K562 (cell line): ENCODE results near the gene TPGS2. TPM values are rescaled to one million over a fixed set of nuclear protein-coding genes. Genes with fewer than 3 reads are reported as not detected.

Experiments
- ATAC-seq: fragments of 200-7000 bp; cut with Tn5 transposase; 3 replicates; pipeline ENCODE4 v1.9.1; 2020; ENCODE audit warnings: moderate library complexity
- BruUV-seq: library from RNA; stranded (reverse); fragments of 400-500 nt; replicated peaks from 2 replicates; lab custom pipeline; 2021; lab: Mats Ljungman, UMichigan
- CTCF ChIA-PET: fragments of 300-600 bp; formaldehyde crosslinking; extraction: SDS; loops from one replicate; lab custom pipeline; 2021; ENCODE audit warnings: low intra/inter-chr PET ratio; lab: Yijun Ruan, JAX
- POLR2A ChIA-PET: fragments of 300-600, 350-650 bp; sonication (Branson Sonifier 250); formaldehyde crosslinking; extraction: SDS; loops from one replicate; lab custom pipeline; 2021; ENCODE audit warnings: antibody characterized with exemption, inconsistent platforms; lab: Yijun Ruan, JAX
- DNase-seq, 4 experiments: peaks; one replicate each; pipeline versions ENCODE4 v3.0.0 to v3.0.0-alpha.2; 2011 to 2018; ENCODE audit warnings: low spot score in 3 of 4, mixed read lengths in 3 of 4; ENCODE audit errors: extremely low read depth in 1 of 4
- FAIRE-seq: peaks from 2 replicates; lab custom pipeline; 2011; peaks lifted over from hg19 to GRCh38; lab: Jason Lieb, UNC
- H2AFZ ChIP-seq: 2 replicates; pipeline ENCODE4 v1.6.0; 2011; ENCODE audit warnings: low read depth, low read length, control low read depth, inconsistent platforms
- H3K27ac ChIP-seq: fragments of 200-600 bp; 3 replicates; pipeline ENCODE4 v1.8.0; 2011; ENCODE audit warnings: low read depth, mild to moderate bottlenecking, control low read depth, inconsistent platforms, low read length, moderate library complexity, mixed read lengths; ENCODE audit errors: extremely low read depth
- H3K27me3 ChIP-seq, 2 experiments: fragments of 300-600 bp in 1 of 2; 2 replicates in 1 of 2; 3 replicates in 1 of 2; pipeline versions ENCODE4 v1.6.0 to v1.8.0; 2011; ENCODE audit warnings: inconsistent platforms in 2 of 2, low read length in 2 of 2, mild to moderate bottlenecking in 1 of 2, mixed read lengths in 1 of 2, moderate library complexity in 1 of 2; ENCODE audit not compliant: control insufficient read depth in 2 of 2, insufficient read depth in 2 of 2
- H3K36me3 ChIP-seq: fragments of 300-600 bp; 3 replicates; pipeline ENCODE4 v1.8.0; 2011; ENCODE audit warnings: mild to moderate bottlenecking, low read length, inconsistent platforms; ENCODE audit not compliant: control insufficient read depth, insufficient read depth
- H3K4me1 ChIP-seq, 2 experiments: fragments of 200-600 bp in 1 of 2; replicated peaks in 1 of 2; 2 replicates in 1 of 2; 3 replicates in 1 of 2; pipeline versions ENCODE4 v1.5.1 to v1.8.0; 2011; ENCODE audit warnings: inconsistent platforms in 2 of 2, low read length in 2 of 2, mild to moderate bottlenecking in 1 of 2, mixed read lengths in 1 of 2, moderate library complexity in 1 of 2; ENCODE audit not compliant: control insufficient read depth in 2 of 2, insufficient read depth in 2 of 2
- H3K4me2 ChIP-seq: 2 replicates; pipeline ENCODE4 v1.6.1; 2011; ENCODE audit warnings: low read length, control low read depth, inconsistent platforms, mixed read lengths; ENCODE audit not compliant: insufficient read depth
- H3K4me3 ChIP-seq: fragments of 200-600 bp; sonication (generic), shearing (Covaris generic); 2 replicates; pipeline ENCODE4 v1.5.1; 2016; ENCODE audit warnings: control low read depth, inconsistent platforms
- H3K79me2 ChIP-seq: fragments of 200-600 bp; 3 replicates; pipeline ENCODE4 v1.8.0; 2011; ENCODE audit warnings: low read length, inconsistent platforms; ENCODE audit not compliant: control insufficient read depth, insufficient read depth
- H3K9ac ChIP-seq, 2 experiments: 2 replicates each; pipeline versions ENCODE4 v1.6.0 to v1.6.1; 2011; ENCODE audit warnings: low read depth in 2 of 2, low read length in 2 of 2, control low read depth in 1 of 2, inconsistent platforms in 1 of 2, mild to moderate bottlenecking in 1 of 2, mixed read lengths in 1 of 2; ENCODE audit not compliant: insufficient read depth in 1 of 2
- H3K9me1 ChIP-seq: one replicate; pipeline ENCODE4 v1.6.0; 2011; ENCODE audit warnings: inconsistent platforms, mild to moderate bottlenecking, low read length, moderate library complexity; ENCODE audit not compliant: control insufficient read depth, insufficient read depth
- H3K9me3 ChIP-seq: replicated peaks from 2 replicates; pipeline ENCODE4 v1.5.1; 2011; ENCODE audit warnings: low read depth, low read length, inconsistent platforms; ENCODE audit not compliant: control insufficient read depth, insufficient read depth
- H4K20me1 ChIP-seq: replicated peaks from 2 replicates; pipeline ENCODE4 v1.6.1; 2011; ENCODE audit warnings: low read length, inconsistent platforms, mixed read lengths; ENCODE audit not compliant: control insufficient read depth, insufficient read depth
- GATAD2A ChIP-seq: fragments of 450-650 bp; IDR thresholded peaks from 2 replicates; pipeline ENCODE4 v1.6.1; 2017
- KDM5B ChIP-seq: fragments of 200-600 bp; sonication (generic); IDR thresholded peaks from 2 replicates; pipeline ENCODE4 v1.6.1; 2012; ENCODE audit warnings: low read depth, mild to moderate bottlenecking, moderate library complexity, low read length, control low read depth, inconsistent platforms; ENCODE audit not compliant: insufficient replicate concordance
- MAFG ChIP-seq: fragments of 450-650 bp; conservative IDR thresholded peaks from 2 replicates; pipeline ENCODE4 v1.6.1; 2016; ENCODE audit warnings: missing genetic modification characterization, missing compliant biosample characterization
- NCOA2 ChIP-seq, 2 experiments: fragments of 450-650 bp; IDR thresholded peaks; 2 replicates each; pipeline ENCODE4 v1.6.1; 2018; ENCODE audit warnings: mild to moderate bottlenecking in 2 of 2, moderate library complexity in 1 of 2; ENCODE audit not compliant: partially characterized antibody in 2 of 2
- NRF1 ChIP-seq, 2 experiments: fragments of 450-650 bp; IDR thresholded peaks in 1 of 2; conservative IDR thresholded peaks in 1 of 2; 2 replicates each; pipeline ENCODE4 v1.6.1; 2014; ENCODE audit warnings: mild to moderate bottlenecking in 2 of 2
- TSHZ1 ChIP-seq: fragments of 250-450 bp; sonication (Bioruptor Pico); IDR thresholded peaks from 2 replicates; pipeline ENCODE4 v1.4.0; 2020; ENCODE audit warnings: mild to moderate bottlenecking, moderate library complexity
- ZNF316 ChIP-seq: fragments of 450-650 bp; IDR thresholded peaks from 2 replicates; pipeline ENCODE4 v1.6.1; 2016
- WGBS: fragments of 100-300 bp; shearing (Covaris generic); methylation state at CpG from one replicate; pipeline ENCODE4 v1.1.6; 2016; ENCODE audit warnings: low coverage, mixed read lengths; ENCODE audit not compliant: insufficient coverage; ENCODE audit errors: missing lambda C conversion rate; 5-methylcytosine and 5-hydroxymethylcytosine counted together
- in situ Hi-C: fragments of 300-500 bp; cut with MboI; formaldehyde crosslinking; loops from 4 replicates; pipeline ENCODE4 v1.15.0; 2018; ENCODE audit warnings: inconsistent platforms, mixed read lengths
- intact Hi-C: fragments of 100-400 bp; cut with micrococcal nuclease; formaldehyde crosslinking; loops from 2 replicates; pipeline ENCODE4 v1.14.2; 2022
- polyA plus RNA-seq, 8 experiments: library from polyadenylated mRNA; depleted of rRNA in 4 of 8; stranded (reverse) in 5 of 8; unstranded in 3 of 8; fragments of >200 nt; fragmentation: Nextera tagmentation in 2 of 8; fragmentation: Illumina TruSeq in 1 of 8; extraction: Ambion mirVana in 2 of 8; extraction: Trizol in 1 of 8; gene quantifications; 2 replicates each; pipeline versions ENCODE4 v1.2.1 to v1.2.3, GENCODE V29; 2011 to 2014; ENCODE audit warnings: inconsistent platforms in 1 of 8, missing spikeins in 1 of 8
- total RNA-seq, 7 experiments: library from RNA; depleted of rRNA in 6 of 7; stranded (reverse); fragments of >200 nt in 6 of 7; fragmentation: Illumina TruSeq in 2 of 7; extraction: Trizol in 2 of 7; gene quantifications; 2 replicates each; pipeline versions ENCODE4 v1.2.1 to v1.2.3, GENCODE V29; 2011 to 2021; ENCODE audit warnings: low replicate concordance in 1 of 7
- TF ChIP-seq, protein P1 (sequence below): fragments of 450-650 bp; formaldehyde crosslinking; IDR thresholded peaks from 2 replicates; pipeline ENCODE4 v1.4.0; 2020; ENCODE audit warnings: mild to moderate bottlenecking, moderate library complexity

The TPGS2 gene
- total and polyA plus RNA-seq, 9 of the 15 experiments (the other 6 are each of a cell fraction or from before 2014, with no cell fraction given), result 94.2 to 449 (median 134) TPM

GRCh38 chr18:36772241-36772723 lies 56.5 kb downstream of the TPGS2 start:
- ChIA-PET CTCF (no interaction called here), POLR2A (interaction anchor here (1.1 kb wide), 1 partner anchor 27 kb away, joined by 3 read pairs; no protein-coding TSS in a partner anchor)
- H3K27ac ChIP-seq, result no peak overlapping the region
- no peaks in the 10 kb centered on the region for H3K4me1 ChIP-seq
- no peaks in the 10 kb centered on the region for H3K36me3 ChIP-seq
- no peak overlapping the region for H3K4me2 ChIP-seq
- no peak for FAIRE-seq
- H4K20me1 ChIP-seq, result no peaks in the 10 kb centered on the region
- no peaks in the 10 kb centered on the region for H3K79me2 ChIP-seq
- H3K9me1 ChIP-seq, result no peaks in the 10 kb centered on the region
- no peak overlapping the region for H2AFZ ChIP-seq
- ATAC-seq, result no peak
- H3K27me3 ChIP-seq, result peaks cover 29 to 33% of the 10 kb centered on the region in 2 experiments; a peak in 4 of 5 replicates
- WGBS, result 2% methylated on average over 4 of the region's 4 CpGs
- in situ Hi-C loops (no loop called here), intact Hi-C loops (no loop called here)
- no peak overlapping the region for H3K9ac ChIP-seq
- no peaks in the 10 kb centered on the region for H3K9me3 ChIP-seq
- no peak for DNase-seq
- H3K4me3 ChIP-seq, result no peak overlapping the region
- no TSS peak for BruUV-seq
- TF ChIP-seq ZNF316 (no peak), KDM5B (no peak), NCOA2 (IDR thresholded peaks at IDR 0.05; ENCODE audit: partially characterized antibody in 2 of 2) (no peak), TSHZ1 (CRISPR knock-in tag) (no peak), GATAD2A (no peak), MAFG (no peak), NRF1 (conservative IDR thresholded peaks at IDR 0.05 in 1 of 2, IDR thresholded peaks at IDR 0.05 in 1 of 2) (no peak)
- TF ChIP-seq, protein P1, sequence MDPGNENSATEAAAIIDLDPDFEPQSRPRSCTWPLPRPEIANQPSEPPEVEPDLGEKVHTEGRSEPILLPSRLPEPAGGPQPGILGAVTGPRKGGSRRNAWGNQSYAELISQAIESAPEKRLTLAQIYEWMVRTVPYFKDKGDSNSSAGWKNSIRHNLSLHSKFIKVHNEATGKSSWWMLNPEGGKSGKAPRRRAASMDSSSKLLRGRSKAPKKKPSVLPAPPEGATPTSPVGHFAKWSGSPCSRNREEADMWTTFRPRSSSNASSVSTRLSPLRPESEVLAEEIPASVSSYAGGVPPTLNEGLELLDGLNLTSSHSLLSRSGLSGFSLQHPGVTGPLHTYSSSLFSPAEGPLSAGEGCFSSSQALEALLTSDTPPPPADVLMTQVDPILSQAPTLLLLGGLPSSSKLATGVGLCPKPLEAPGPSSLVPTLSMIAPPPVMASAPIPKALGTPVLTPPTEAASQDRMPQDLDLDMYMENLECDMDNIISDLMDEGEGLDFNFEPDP, result no peak
